K562 (cell line): ENCODE results near the gene ADGRG1. TPM values are rescaled to one million over a fixed set of nuclear protein-coding genes. Genes with fewer than 3 reads are reported as not detected.

Experiments
- ATAC-seq: fragments of 200-7000 bp; cut with Tn5 transposase; 3 replicates; pipeline ENCODE4 v1.9.1; 2020; ENCODE audit warnings: moderate library complexity
- BruUV-seq: library from RNA; stranded (reverse); fragments of 400-500 nt; replicated peaks from 2 replicates; lab custom pipeline; 2021; lab: Mats Ljungman, UMichigan
- CTCF ChIA-PET: fragments of 300-600 bp; formaldehyde crosslinking; extraction: SDS; loops from one replicate; lab custom pipeline; 2021; ENCODE audit warnings: low intra/inter-chr PET ratio; lab: Yijun Ruan, JAX
- POLR2A ChIA-PET: fragments of 300-600, 350-650 bp; sonication (Branson Sonifier 250); formaldehyde crosslinking; extraction: SDS; loops from one replicate; lab custom pipeline; 2021; ENCODE audit warnings: antibody characterized with exemption, inconsistent platforms; lab: Yijun Ruan, JAX
- DNase-seq, 4 experiments: peaks; one replicate each; pipeline versions ENCODE4 v3.0.0 to v3.0.0-alpha.2; 2011 to 2018; ENCODE audit warnings: low spot score in 3 of 4, mixed read lengths in 3 of 4; ENCODE audit errors: extremely low read depth in 1 of 4
- FAIRE-seq: peaks from 2 replicates; lab custom pipeline; 2011; peaks lifted over from hg19 to GRCh38; lab: Jason Lieb, UNC
- H2AFZ ChIP-seq: 2 replicates; pipeline ENCODE4 v1.6.0; 2011; ENCODE audit warnings: low read depth, low read length, control low read depth, inconsistent platforms
- H3K27ac ChIP-seq: fragments of 200-600 bp; 3 replicates; pipeline ENCODE4 v1.8.0; 2011; ENCODE audit warnings: low read depth, mild to moderate bottlenecking, control low read depth, inconsistent platforms, low read length, moderate library complexity, mixed read lengths; ENCODE audit errors: extremely low read depth
- H3K27me3 ChIP-seq, 2 experiments: fragments of 300-600 bp in 1 of 2; 2 replicates in 1 of 2; 3 replicates in 1 of 2; pipeline versions ENCODE4 v1.6.0 to v1.8.0; 2011; ENCODE audit warnings: inconsistent platforms in 2 of 2, low read length in 2 of 2, mild to moderate bottlenecking in 1 of 2, mixed read lengths in 1 of 2, moderate library complexity in 1 of 2; ENCODE audit not compliant: control insufficient read depth in 2 of 2, insufficient read depth in 2 of 2
- H3K36me3 ChIP-seq: fragments of 300-600 bp; 3 replicates; pipeline ENCODE4 v1.8.0; 2011; ENCODE audit warnings: mild to moderate bottlenecking, low read length, inconsistent platforms; ENCODE audit not compliant: control insufficient read depth, insufficient read depth
- H3K4me1 ChIP-seq, 2 experiments: fragments of 200-600 bp in 1 of 2; replicated peaks in 1 of 2; 2 replicates in 1 of 2; 3 replicates in 1 of 2; pipeline versions ENCODE4 v1.5.1 to v1.8.0; 2011; ENCODE audit warnings: inconsistent platforms in 2 of 2, low read length in 2 of 2, mild to moderate bottlenecking in 1 of 2, mixed read lengths in 1 of 2, moderate library complexity in 1 of 2; ENCODE audit not compliant: control insufficient read depth in 2 of 2, insufficient read depth in 2 of 2
- H3K4me2 ChIP-seq: 2 replicates; pipeline ENCODE4 v1.6.1; 2011; ENCODE audit warnings: low read length, control low read depth, inconsistent platforms, mixed read lengths; ENCODE audit not compliant: insufficient read depth
- H3K4me3 ChIP-seq: fragments of 200-600 bp; sonication (generic), shearing (Covaris generic); 2 replicates; pipeline ENCODE4 v1.5.1; 2016; ENCODE audit warnings: control low read depth, inconsistent platforms
- H3K79me2 ChIP-seq: fragments of 200-600 bp; 3 replicates; pipeline ENCODE4 v1.8.0; 2011; ENCODE audit warnings: low read length, inconsistent platforms; ENCODE audit not compliant: control insufficient read depth, insufficient read depth
- H3K9ac ChIP-seq, 2 experiments: 2 replicates each; pipeline versions ENCODE4 v1.6.0 to v1.6.1; 2011; ENCODE audit warnings: low read depth in 2 of 2, low read length in 2 of 2, control low read depth in 1 of 2, inconsistent platforms in 1 of 2, mild to moderate bottlenecking in 1 of 2, mixed read lengths in 1 of 2; ENCODE audit not compliant: insufficient read depth in 1 of 2
- H3K9me1 ChIP-seq: one replicate; pipeline ENCODE4 v1.6.0; 2011; ENCODE audit warnings: inconsistent platforms, mild to moderate bottlenecking, low read length, moderate library complexity; ENCODE audit not compliant: control insufficient read depth, insufficient read depth
- H3K9me3 ChIP-seq: replicated peaks from 2 replicates; pipeline ENCODE4 v1.5.1; 2011; ENCODE audit warnings: low read depth, low read length, inconsistent platforms; ENCODE audit not compliant: control insufficient read depth, insufficient read depth
- H4K20me1 ChIP-seq: replicated peaks from 2 replicates; pipeline ENCODE4 v1.6.1; 2011; ENCODE audit warnings: low read length, inconsistent platforms, mixed read lengths; ENCODE audit not compliant: control insufficient read depth, insufficient read depth
- HLTF ChIP-seq: fragments of 450-650 bp; IDR thresholded peaks from 2 replicates; pipeline ENCODE4 v1.6.1; 2016
- NFATC3 ChIP-seq: fragments of 450-650 bp; IDR thresholded peaks from 2 replicates; pipeline ENCODE4 v1.6.1; 2017; ENCODE audit warnings: mild to moderate bottlenecking
- ZC3H4 ChIP-seq: sonication (generic); formaldehyde crosslinking; IDR thresholded peaks from 2 replicates; pipeline ENCODE4 v1.9.0; 2021; ENCODE audit warnings: missing genetic modification reagents, borderline replicate concordance
- ZNF232 ChIP-seq: sonication (generic); formaldehyde crosslinking; IDR thresholded peaks from 2 replicates; pipeline ENCODE4 v1.8.0; 2022; ENCODE audit warnings: mild to moderate bottlenecking, missing genetic modification reagents
- ZNF551 ChIP-seq: fragments of 250-450 bp; sonication (Bioruptor Pico); IDR thresholded peaks from 2 replicates; pipeline ENCODE4 v1.5.0; 2021; ENCODE audit warnings: mild to moderate bottlenecking, moderate library complexity
- WGBS: fragments of 100-300 bp; shearing (Covaris generic); methylation state at CpG from one replicate; pipeline ENCODE4 v1.1.6; 2016; ENCODE audit warnings: low coverage, mixed read lengths; ENCODE audit not compliant: insufficient coverage; ENCODE audit errors: missing lambda C conversion rate; 5-methylcytosine and 5-hydroxymethylcytosine counted together
- in situ Hi-C: fragments of 300-500 bp; cut with MboI; formaldehyde crosslinking; loops from 4 replicates; pipeline ENCODE4 v1.15.0; 2018; ENCODE audit warnings: inconsistent platforms, mixed read lengths
- intact Hi-C: fragments of 100-400 bp; cut with micrococcal nuclease; formaldehyde crosslinking; loops from 2 replicates; pipeline ENCODE4 v1.14.2; 2022
- polyA plus RNA-seq, 8 experiments: library from polyadenylated mRNA; depleted of rRNA in 4 of 8; stranded (reverse) in 5 of 8; unstranded in 3 of 8; fragments of >200 nt; fragmentation: Nextera tagmentation in 2 of 8; fragmentation: Illumina TruSeq in 1 of 8; extraction: Ambion mirVana in 2 of 8; extraction: Trizol in 1 of 8; gene quantifications; 2 replicates each; pipeline versions ENCODE4 v1.2.1 to v1.2.3, GENCODE V29; 2011 to 2014; ENCODE audit warnings: inconsistent platforms in 1 of 8, missing spikeins in 1 of 8
- total RNA-seq, 7 experiments: library from RNA; depleted of rRNA in 6 of 7; stranded (reverse); fragments of >200 nt in 6 of 7; fragmentation: Illumina TruSeq in 2 of 7; extraction: Trizol in 2 of 7; gene quantifications; 2 replicates each; pipeline versions ENCODE4 v1.2.1 to v1.2.3, GENCODE V29; 2011 to 2021; ENCODE audit warnings: low replicate concordance in 1 of 7
- TF ChIP-seq, protein P1 (sequence below): sonication (generic); formaldehyde crosslinking; IDR thresholded peaks from 2 replicates; pipeline ENCODE4 v1.8.0; 2022; ENCODE audit warnings: mild to moderate bottlenecking, missing genetic modification reagents
- TF ChIP-seq, protein P2 (sequence below): sonication (generic); formaldehyde crosslinking; IDR thresholded peaks from 2 replicates; pipeline ENCODE4 v1.8.0; 2023; ENCODE audit warnings: missing genetic modification reagents, mild to moderate bottlenecking, borderline replicate concordance
- TF ChIP-seq, protein P3 (sequence below), 3 experiments: fragments of 200-800 bp in 1 of 3; sonication (Bioruptor generic) in 1 of 3; sonication (generic) in 1 of 3; formaldehyde crosslinking in 1 of 3; IDR thresholded peaks; 2 replicates each; pipeline versions ENCODE4 v1.6.1 to v1.8.0; 2016 to 2022; ENCODE audit warnings: mild to moderate bottlenecking in 2 of 3, missing compliant biosample characterization in 2 of 3, missing genetic modification characterization in 2 of 3, missing genetic modification reagents in 1 of 3
- TF ChIP-seq, protein P4 (sequence below): sonication (generic); formaldehyde crosslinking; IDR thresholded peaks from 2 replicates; pipeline ENCODE4 v1.8.0; 2022; ENCODE audit warnings: mild to moderate bottlenecking, missing genetic modification reagents, borderline replicate concordance

ADGRG1 gene
- total and polyA plus RNA-seq, 9 of the 15 experiments (the other 6 are each of a cell fraction or from before 2014, with no cell fraction given), result 0.04 to 0.31 (median 0.16) TPM; not detected in 6

DNA sequence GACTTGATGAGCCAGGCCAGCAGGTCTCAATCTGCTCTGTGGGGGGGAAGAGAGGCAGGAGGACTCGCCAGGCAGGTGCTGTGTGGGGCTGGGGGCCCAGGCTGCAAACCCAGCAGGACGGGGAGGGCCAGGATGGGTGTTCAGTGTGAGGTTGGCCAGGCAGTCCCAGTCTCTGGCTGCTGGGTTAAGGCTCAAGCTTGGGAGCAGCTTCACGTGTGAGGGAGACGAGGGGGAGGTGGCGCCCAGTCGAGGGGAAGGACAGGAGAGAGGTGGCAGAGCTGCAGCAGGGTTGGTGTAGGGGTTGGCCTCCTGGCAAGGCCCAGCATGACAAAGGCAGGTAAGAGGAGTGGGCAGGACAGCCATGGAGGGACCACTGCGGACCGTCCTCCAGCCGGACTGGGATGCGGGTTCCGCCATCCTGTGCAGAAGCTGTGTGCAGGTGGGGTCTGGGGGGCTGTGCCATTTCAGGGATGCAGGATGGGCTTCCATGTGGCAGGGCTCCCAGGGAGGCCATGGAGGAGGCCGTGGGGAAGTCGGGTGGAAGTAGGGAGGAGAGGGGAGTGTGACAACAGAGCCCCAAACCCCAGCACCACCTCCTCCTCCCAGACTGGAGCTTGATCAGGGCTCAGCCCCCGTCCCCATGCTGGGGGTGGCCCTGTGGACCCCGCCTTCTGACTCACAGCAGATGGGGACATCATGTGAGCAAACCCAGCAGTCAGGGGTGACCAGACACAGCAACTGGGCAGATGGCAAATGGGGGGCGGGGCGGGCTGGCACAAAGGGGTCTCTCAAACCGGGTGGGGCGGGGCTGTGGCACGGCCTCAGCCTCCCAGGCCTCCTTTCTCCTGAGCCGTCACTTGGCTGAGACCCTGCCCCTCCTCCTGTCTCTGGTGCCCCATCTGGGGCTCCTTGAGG, 2.8 kb downstream of the ADGRG1 start:
- DNase-seq, result no peak
- ChIA-PET POLR2A (interaction anchor here (0.6 kb wide), 3 partner anchors 13 to 771 kb away, joined by 3 to 4 read pairs (median 3); no protein-coding TSS in a partner anchor), CTCF (no interaction called here)
- Histone ChIP-seq H3K36me3 (no peaks in the 10 kb centered on the region), H3K4me3 (no peak overlapping the region), H3K27me3 (peaks cover 3 to 75% of the 10 kb centered on the region in 2 experiments; a peak in 3 of 5 replicates), H3K9ac (peak overlapping the region in 1 of 2 experiments; percentile 35; a peak in 2 of 4 replicates), H2AFZ (no peak overlapping the region), H3K4me1 (peaks cover 10 to 48% of the 10 kb centered on the region in 2 experiments; a peak in 4 of 5 replicates), H3K27ac (no peak overlapping the region), H3K9me3 (no peaks in the 10 kb centered on the region), H3K4me2 (no peak overlapping the region), H4K20me1 (0 out of 2 replicates have a peak, but pooled peaks cover 6% of the 10 kb centered on the region), H3K9me1 (no peaks in the 10 kb centered on the region), H3K79me2 (no peaks in the 10 kb centered on the region)
- intact Hi-C loops (no loop called here), in situ Hi-C loops (no loop called here)
- no peak for ATAC-seq
- WGBS, result 18% methylated on average over 18 of the region's 21 CpGs
- no peak for FAIRE-seq
- BruUV-seq, result no TSS peak
- TF ChIP-seq ZNF232 (CRISPR knock-in tag) (no peak), HLTF (no peak), NFATC3 (no peak), ZC3H4 (0 out of 2 replicates have a peak, but pooled peaks have one; percentile 52), ZNF551 (CRISPR knock-in tag) (no peak)
- TF ChIP-seq, protein P1, sequence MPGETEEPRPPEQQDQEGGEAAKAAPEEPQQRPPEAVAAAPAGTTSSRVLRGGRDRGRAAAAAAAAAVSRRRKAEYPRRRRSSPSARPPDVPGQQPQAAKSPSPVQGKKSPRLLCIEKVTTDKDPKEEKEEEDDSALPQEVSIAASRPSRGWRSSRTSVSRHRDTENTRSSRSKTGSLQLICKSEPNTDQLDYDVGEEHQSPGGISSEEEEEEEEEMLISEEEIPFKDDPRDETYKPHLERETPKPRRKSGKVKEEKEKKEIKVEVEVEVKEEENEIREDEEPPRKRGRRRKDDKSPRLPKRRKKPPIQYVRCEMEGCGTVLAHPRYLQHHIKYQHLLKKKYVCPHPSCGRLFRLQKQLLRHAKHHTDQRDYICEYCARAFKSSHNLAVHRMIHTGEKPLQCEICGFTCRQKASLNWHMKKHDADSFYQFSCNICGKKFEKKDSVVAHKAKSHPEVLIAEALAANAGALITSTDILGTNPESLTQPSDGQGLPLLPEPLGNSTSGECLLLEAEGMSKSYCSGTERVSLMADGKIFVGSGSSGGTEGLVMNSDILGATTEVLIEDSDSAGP (CRISPR knock-in tag), result no peak
- TF ChIP-seq, protein P2, sequence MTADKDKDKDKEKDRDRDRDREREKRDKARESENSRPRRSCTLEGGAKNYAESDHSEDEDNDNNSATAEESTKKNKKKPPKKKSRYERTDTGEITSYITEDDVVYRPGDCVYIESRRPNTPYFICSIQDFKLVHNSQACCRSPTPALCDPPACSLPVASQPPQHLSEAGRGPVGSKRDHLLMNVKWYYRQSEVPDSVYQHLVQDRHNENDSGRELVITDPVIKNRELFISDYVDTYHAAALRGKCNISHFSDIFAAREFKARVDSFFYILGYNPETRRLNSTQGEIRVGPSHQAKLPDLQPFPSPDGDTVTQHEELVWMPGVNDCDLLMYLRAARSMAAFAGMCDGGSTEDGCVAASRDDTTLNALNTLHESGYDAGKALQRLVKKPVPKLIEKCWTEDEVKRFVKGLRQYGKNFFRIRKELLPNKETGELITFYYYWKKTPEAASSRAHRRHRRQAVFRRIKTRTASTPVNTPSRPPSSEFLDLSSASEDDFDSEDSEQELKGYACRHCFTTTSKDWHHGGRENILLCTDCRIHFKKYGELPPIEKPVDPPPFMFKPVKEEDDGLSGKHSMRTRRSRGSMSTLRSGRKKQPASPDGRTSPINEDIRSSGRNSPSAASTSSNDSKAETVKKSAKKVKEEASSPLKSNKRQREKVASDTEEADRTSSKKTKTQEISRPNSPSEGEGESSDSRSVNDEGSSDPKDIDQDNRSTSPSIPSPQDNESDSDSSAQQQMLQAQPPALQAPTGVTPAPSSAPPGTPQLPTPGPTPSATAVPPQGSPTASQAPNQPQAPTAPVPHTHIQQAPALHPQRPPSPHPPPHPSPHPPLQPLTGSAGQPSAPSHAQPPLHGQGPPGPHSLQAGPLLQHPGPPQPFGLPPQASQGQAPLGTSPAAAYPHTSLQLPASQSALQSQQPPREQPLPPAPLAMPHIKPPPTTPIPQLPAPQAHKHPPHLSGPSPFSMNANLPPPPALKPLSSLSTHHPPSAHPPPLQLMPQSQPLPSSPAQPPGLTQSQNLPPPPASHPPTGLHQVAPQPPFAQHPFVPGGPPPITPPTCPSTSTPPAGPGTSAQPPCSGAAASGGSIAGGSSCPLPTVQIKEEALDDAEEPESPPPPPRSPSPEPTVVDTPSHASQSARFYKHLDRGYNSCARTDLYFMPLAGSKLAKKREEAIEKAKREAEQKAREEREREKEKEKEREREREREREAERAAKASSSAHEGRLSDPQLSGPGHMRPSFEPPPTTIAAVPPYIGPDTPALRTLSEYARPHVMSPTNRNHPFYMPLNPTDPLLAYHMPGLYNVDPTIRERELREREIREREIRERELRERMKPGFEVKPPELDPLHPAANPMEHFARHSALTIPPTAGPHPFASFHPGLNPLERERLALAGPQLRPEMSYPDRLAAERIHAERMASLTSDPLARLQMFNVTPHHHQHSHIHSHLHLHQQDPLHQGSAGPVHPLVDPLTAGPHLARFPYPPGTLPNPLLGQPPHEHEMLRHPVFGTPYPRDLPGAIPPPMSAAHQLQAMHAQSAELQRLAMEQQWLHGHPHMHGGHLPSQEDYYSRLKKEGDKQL (CRISPR knock-in tag), result no peak
- TF ChIP-seq, protein P3, sequence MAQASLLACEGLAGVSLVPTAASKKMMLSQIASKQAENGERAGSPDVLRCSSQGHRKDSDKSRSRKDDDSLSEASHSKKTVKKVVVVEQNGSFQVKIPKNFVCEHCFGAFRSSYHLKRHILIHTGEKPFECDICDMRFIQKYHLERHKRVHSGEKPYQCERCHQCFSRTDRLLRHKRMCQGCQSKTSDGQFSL (CRISPR knock-in tag; IDR thresholded peaks at IDR 0.05), result 0 out of 2 replicates have a peak, but pooled peaks have one; percentile 68
- TF ChIP-seq, protein P3 (tag; IDR thresholded peaks at IDR 0.05), result no peak
- TF ChIP-seq, protein P4, sequence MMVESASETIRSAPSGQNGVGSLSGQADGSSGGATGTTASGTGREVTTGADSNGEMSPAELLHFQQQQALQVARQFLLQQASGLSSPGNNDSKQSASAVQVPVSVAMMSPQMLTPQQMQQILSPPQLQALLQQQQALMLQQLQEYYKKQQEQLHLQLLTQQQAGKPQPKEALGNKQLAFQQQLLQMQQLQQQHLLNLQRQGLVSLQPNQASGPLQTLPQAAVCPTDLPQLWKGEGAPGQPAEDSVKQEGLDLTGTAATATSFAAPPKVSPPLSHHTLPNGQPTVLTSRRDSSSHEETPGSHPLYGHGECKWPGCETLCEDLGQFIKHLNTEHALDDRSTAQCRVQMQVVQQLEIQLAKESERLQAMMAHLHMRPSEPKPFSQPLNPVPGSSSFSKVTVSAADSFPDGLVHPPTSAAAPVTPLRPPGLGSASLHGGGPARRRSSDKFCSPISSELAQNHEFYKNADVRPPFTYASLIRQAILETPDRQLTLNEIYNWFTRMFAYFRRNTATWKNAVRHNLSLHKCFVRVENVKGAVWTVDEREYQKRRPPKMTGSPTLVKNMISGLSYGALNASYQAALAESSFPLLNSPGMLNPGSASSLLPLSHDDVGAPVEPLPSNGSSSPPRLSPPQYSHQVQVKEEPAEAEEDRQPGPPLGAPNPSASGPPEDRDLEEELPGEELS, result no peak
